HG03439 (cell line): ENCODE measurements around the gene SPRED2.

Experiments used
- ATAC-seq: cut with Tn5 transposase; IDR thresholded peaks from one replicate; pipeline ENCODE4 v1.9.1; 2021; ENCODE audit warnings: mild to moderate bottlenecking, moderate library complexity; ENCODE audit not compliant: unreplicated experiment

SPRED2 gene, protein sequence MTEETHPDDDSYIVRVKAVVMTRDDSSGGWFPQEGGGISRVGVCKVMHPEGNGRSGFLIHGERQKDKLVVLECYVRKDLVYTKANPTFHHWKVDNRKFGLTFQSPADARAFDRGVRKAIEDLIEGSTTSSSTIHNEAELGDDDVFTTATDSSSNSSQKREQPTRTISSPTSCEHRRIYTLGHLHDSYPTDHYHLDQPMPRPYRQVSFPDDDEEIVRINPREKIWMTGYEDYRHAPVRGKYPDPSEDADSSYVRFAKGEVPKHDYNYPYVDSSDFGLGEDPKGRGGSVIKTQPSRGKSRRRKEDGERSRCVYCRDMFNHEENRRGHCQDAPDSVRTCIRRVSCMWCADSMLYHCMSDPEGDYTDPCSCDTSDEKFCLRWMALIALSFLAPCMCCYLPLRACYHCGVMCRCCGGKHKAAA

DNA sequence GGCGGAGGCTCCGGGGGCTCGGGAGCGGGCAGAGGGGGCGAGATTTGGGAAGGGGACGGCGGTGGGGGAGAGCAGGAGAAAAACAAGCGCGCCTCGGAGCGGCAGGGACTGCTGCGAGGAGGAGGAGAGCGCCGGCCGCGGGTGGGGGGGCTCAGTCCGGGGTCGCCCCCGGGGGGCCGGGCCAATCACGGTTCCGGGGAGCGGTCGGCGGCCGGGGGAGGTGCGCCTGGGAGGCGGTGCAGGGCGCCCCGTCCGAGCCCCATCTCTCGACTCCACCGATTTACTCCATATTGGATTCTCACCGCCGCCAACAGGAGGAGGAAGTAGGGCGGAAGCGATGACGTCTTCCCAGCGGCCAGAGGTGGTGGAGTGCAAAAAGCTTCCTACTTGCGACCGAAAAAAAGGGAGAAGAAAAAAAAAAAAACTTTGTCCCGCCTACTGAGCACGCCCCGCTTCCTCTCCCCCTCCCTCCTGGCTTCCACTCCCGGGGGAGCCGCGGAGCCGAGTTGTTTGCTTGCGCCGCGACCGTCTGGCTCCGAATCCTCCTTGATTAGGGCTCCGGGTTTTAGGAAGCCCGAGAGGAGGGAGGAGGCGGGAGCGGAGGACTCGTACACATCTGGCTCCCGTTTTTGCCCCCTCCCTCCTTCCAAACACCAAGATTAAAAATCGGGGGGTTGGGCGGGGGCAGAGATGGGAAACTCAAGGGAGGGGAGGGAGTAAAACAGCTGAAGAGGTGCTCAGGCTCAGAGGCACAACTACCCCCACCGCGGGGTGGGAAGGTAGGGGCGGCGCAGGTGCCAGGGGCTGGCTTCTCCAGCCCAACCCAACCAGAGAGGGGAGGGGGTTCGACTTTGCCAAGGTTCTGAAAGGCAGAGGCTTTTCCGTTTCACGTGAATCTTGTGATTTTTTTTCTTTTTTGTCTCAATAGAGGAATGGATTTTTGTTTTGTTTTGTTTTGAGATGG is at the start of gene SPRED2:
SPRED2 (minus strand) TSS at position 373 of the 964 bp plus-strand sequence. CDS start 612 bp downstream, outside the sequence.
- ATAC-seq = peak; percentile 36

DNA sequence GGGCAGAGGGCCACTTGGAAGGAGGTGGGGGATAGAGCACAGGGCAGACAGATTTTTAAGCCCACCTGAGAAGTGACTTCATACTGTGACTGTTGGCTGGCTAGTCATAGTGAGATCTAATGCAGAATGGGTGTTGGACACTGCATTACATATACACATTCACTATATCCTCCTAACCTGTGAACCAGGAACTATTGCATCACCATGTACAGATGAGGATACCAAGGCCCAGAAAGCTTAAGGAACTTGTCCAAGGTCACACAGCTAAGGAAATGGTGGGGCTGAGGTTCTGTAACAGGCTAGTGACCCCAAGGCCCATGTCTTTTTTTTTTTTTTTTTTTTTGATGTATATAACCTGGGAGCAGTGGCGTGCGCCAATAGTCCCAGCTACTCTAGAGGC is 49.6 kb upstream of the SPRED2 start:
- no peak for ATAC-seq

DNA sequence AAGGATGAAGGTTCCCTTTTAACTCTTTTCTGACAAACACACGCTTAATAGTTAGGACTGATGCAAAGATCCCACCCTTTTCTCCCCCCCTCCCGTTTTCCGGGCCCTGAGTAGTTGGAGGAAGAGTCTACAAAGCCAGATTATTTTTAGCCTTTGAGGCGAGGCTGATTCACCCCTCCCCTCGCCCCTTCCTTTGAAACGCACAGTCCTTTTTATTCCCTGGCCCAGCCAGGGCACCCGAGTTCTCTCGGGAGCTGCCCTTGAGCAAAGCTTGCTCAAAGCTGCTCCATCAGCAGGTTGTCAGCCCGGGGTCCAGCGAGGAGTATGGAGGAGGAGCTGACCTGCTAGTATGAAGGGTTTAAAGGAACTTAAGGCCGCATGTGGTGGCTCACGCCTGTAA is 47.1 kb upstream of the SPRED2 start:
- no peak for ATAC-seq

DNA sequence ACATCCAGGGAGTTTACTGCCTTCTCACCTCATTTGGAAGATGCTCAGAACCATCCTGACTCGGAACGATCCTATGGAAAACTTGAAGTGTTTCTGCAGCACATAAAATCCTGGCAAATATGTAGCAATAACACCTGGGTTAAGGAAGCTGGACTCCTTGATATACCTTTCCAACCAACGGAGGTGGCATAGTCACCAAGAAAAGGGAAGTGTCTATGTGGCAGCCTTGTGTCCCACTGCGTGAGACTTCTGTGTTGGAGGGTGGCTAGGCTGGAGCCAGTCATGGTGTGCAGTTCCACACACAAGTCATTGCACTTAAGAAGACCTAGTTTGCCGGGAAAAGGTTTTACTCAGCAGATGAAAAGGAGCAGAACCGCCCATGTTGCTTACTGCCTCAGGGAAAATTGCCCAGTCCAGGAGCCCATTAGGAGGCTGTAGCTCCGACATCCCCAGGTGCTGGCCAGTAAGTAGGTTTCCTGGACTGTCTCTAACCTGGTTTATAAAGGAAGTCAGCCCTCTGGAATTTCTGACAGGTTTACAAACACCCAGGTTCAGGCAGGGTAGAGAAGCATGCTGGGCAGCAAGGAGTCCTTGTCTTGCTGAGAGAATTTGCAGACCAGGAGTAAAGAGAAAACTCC is 46.2 kb upstream of the SPRED2 start:
- no peak for ATAC-seq

DNA sequence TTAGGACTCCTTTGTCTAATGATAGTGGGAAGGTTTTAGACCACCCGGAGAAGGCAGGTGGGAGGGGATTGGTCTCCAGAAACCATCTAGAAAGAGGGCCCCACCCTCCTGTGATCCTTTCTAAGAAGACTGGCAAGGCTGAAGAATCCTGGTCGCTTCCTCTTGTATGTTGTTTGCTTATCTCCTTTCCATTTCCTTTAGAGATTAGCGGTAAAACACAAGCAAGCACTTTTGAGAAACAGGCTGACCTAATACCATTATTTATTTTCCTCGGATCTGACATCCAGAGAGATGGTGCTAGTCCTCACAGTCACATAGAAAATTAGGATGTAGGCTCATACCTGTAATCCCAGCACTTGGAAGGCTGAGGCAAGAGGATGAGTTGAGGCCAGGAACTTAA is 45.2 kb upstream of the SPRED2 start:
- ATAC-seq = no peak

DNA sequence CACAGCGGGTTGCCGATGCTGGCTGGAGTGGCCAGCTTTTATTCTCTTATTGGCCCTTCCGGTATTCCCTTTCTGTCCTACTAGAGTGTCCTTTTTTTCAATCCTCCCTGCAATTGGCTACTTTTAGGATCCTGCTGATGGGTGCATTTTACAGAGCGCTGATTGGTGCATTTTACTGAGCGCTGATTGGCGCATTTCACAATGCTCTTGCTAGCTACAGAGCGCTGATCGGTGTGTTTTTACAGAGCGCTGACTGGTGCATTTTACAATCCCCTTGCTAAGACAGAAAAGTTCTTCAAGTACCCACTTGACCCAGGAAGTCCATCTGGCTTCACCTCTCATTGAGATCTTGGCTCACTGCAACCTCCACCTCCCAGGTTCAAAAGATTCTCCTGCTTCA is 44.4 kb upstream of the SPRED2 start:
- no peak for ATAC-seq

DNA sequence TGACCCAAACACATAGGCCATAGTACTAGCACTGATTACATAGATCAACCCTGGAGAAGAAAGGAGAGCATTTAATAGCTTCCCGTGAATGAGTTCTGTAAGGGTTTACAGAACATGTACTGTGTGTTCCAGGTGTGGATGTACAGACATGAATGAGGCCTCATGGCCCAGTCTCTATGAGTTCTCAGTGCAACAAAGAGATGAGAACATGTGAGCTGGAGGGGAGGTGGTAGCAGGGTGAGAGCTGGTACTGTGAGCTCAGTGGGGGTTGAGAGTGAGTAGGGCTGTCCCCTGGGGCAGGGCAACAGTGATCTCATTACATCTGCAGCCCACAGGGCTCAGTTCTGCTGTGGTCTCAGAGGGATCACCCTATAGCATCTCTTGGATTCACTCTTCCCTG is 42.6 kb upstream of the SPRED2 start:
- no peak for ATAC-seq

DNA sequence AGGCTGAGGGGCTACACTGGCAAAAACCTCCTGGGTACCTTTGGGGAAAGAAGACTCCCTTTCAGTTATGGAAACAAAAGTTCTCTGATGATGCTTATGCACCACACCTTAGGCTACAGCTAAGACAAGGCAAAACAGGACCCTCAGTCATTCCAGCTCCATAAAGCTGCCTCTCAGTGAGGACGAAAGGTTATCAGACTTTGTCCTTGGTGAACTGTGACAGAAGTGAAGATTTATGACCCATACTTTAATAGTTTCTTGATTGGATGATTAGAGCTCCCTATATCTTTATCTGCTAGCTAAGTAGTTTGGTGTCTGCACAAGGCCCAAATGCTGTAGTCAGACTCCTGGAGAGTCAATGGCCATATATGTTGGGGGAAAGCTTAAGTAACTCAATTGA is 40.6 kb upstream of the SPRED2 start:
- no peak for ATAC-seq

DNA sequence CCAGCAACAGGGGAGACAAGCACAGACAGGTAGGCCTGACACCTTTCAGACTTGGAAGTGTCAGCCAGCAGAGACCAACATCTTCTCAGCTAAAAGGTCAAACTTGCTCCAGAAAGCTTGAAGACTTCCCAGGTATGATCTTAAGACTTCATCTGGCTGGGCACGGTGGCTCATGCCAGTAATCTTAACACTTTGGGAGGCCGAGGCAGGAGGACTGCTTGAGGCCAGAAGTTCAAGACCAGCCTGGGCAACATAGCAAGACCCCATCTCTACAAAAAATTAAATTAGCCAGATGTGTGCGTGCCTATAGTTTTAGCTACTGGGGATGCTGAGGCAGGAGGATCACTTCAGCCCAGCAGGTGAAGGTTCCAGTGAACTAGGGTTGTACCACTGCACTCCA is 39.0 kb upstream of the SPRED2 start:
- ATAC-seq = no peak

DNA sequence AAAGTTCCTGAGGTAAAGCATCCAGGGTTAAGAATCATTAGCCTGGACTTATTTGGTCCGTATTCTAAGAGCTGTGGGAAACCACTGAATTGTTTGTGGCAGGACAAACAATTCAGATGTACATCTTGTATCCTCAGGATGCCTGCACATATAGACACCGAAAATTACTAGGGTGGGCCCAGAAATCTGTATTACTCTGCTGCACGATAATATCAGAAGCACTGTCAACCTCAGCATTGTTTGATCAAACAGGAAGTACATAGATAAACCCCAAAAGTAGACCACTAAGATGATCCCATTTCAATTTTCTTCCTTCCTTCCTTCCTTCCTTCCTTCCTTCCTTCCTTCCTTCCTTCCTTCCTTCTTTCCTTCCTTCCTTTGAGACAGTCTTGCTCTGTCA is 34.2 kb upstream of the SPRED2 start:
- no peak for ATAC-seq

DNA sequence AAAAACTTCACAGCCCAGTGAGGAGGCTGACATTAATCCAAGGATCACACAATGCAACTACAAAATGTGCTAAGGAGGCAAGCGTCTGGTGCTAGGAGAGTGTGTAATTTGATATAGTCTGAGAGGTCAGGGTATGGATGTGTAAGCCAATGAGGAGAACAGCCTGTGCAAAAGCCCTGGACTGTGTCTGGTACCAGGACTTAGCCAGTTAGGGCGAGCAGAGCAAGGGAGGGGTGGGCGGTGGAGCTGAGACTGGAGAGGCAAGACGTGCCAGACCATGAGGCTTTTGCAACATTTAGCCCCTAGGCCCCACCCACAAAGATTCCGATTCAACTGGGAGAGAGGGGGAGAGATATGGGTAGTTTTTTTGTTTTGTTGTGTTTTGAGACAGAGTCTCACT is 33.5 kb upstream of the SPRED2 start:
- no peak for ATAC-seq

DNA sequence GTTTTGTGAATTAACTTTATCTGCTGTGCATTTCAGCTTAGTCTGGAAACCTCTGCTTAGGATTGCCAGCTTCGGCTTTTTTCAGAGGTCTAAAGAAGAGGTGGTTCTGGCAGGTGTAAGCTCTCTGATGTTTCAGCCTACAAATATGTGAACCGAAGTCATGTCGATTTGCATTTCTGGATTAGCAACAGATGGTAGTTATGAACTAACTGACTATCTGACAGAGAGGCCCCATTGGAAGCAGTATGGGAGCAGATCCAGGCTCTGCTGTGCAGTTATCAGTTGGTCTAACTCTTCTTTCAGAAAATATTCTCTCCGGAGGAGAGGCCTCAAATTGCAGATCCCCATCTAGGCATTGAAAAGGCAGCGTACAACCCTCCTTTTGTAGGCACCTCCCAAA is 32.7 kb upstream of the SPRED2 start:
- ATAC-seq = no peak

DNA sequence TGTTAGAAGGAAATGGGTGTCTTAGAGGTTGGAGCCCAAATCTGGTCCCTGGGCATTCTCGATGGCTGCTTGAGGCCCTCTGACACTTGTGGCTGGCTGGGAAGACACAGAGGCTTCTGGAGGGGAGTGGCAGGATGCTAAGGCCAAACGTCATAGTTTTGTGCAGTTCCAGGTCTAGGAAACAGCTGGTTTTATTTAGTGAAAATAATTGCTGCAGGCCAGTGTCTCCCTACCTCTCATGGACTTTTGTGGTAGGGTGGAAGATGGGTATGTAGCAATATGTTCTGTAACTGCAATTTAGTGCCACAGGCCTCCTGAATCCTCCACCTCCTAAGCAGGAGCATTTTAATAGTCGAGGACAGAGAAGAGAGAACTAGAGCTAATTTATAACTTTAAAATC is 32.2 kb upstream of the SPRED2 start:
- no peak for ATAC-seq

DNA sequence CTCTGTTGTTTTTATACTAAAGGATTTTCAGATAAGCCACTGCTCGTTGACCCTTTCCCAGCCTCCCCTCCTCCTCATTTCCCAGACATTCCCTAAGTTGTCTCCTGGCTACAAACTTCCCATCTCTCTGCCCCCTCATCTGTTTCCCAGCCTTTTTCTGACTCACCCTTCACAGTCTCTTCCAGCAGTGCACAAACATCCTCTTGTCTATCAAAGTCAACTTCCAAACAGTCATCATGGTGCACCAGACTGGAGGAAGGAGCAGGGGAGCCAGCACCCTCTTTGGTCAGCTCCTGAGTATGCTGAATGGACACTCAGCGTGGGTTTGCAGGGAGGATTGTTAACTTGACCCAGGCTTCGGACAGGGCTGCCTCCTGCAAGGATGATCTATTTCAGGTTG is 26.6 kb upstream of the SPRED2 start:
- no peak for ATAC-seq

DNA sequence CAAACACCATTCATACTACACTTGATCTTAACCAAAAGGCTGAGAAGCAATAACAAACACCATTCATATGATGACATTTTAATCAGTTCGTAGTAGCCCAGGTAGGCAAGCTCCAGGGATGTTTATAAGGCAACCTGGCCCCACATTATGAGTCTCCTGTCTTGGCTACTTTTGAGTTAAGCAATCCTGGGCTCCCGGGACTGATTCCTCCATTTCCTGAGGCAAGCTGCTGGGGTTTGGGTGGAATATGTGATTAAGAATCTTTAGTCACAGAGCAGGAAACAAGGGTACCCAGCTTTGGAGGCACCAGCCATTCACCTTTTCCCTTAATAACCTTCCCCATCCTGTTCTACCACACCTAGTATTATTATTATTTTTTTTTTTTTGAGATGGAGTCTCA is 24.5 kb upstream of the SPRED2 start:
- no peak for ATAC-seq

DNA sequence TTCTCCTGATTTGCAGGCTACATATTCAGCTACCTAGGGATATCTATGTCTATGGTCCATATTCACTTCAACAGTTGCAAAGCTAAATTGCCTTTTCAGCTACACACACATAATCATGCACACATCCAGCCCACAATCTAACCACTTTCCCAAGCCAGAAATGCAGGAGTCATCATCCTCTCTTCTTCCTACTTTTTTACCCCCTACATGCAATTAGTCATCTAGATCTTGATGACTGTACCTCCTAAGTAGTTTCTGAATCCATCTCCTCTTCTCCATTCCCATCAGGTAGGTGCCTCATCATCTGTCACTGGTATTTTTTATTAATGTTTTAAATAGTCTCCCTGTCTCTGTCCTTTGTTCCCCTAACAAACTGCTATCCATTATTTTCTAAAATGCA is 23.7 kb upstream of the SPRED2 start:
- ATAC-seq = no peak

DNA sequence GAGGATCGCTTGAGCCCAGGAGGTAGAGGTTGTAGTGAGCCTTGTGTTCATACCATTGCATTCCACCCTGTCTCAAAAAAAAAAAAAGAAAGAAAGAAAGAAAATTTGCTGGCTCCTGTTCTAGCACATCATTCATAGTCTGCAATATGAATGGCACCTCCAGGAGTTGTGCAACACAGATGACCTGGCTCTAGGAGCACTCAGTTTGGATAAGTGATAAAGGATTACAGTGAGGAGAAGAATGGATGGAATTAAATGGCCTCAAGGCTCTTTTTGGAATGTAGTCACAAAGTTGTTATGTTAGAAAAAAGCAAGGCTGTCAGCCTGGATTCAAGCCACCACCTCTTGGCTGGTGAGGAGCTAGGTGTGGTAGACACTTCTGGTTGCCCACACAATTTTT is 21.5 kb upstream of the SPRED2 start:
- no peak for ATAC-seq

DNA sequence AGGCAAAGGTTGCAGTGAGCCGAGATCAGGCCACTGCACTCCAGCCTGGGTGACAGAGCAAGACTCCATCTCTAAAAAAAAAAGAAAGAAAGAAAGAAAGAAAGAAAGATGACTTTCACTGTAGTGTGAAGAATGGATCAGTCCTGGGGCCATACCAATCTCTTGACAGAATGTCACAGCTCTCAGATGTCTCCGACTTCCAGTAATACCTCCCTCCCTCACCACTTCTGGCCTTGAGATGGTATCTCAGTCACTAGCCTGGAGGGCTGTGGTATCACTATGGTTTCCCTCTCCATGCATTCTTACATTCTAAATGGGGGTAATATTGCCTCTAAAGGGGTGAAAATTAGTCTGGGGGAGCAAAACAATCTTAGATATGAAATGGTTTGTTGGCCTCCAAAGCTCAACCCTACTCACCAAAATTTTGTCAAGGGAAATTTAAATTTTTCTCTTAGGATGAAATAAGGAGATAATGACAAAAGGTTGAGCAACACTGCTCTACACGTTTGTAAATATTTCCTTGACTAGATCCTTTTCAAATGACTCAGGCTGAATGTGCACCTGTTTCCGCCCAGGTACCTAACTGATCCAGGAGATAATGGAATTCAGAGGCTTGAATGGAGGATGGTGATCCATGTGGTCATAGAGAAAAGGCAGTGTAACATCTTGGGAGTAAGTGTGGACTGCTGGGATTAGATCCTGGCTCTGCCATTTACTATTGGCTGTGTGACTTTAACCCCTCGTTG is 19.9 kb upstream of the SPRED2 start:
- ATAC-seq = no peak

DNA sequence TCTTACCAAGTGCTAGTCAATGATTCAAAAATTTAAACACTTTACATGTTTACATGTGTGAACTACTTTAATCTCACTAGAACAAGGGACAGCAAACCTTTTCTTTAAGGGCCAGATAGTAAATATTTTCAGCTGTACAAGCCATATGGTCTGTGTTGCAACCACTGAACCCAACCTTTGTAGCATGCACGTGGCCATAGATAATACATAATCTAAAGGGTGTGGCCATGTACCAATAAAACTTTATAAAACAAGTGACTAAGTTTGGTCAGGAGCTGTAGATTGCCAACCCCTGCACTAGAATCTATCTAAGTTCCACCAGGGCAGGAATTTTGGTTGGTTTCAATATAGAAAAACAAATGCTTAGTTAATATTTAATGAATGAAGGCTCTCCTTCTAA is 18.4 kb upstream of the SPRED2 start:
- ATAC-seq = no peak

DNA sequence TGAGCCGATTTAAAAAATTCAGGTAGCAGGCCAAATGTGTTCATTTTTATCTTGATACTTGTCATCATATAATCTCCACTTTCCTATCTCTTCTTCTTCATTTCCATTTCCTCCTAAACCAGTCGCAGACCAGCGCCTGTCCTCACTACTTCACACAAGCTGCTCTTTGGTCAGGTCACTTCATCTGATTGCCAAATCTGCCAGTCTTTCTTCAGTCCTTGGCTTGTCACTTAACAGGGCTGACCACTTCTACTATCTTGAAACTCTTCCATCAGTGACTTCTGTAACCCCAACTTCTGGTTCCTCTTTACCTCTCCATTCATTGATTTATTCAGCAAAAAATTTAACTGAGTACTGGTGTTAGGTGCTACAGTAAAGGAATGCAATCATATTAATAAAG is 18.0 kb upstream of the SPRED2 start:
- ATAC-seq = no peak
